SK-N-SH (cell line): ENCODE data around the gene TMEM109. TPM values are rescaled to one million over a fixed set of nuclear protein-coding genes. Genes with fewer than 3 reads are reported as not detected.

ENCODE experiments used
- CTCF ChIA-PET: fragments of 300-600, 350-600 bp; formaldehyde crosslinking; extraction: SDS; loops from one replicate; lab custom pipeline; 2021; lab: Yijun Ruan, JAX
- POLR2A ChIA-PET: fragments of 350-600 bp; sonication (Branson Sonifier 250); formaldehyde crosslinking; extraction: SDS; loops from one replicate; lab custom pipeline; 2020; ENCODE audit warnings: antibody characterized with exemption, inconsistent platforms; lab: Yijun Ruan, JAX
- DNase-seq: peaks from one replicate; pipeline ENCODE4 v3.0.0; 2012
- H2AFZ ChIP-seq: fragments of 200-600 bp; sonication (generic); 2 replicates; pipeline ENCODE4 v1.8.1; 2016; ENCODE audit warnings: antibody characterized with exemption, mild to moderate bottlenecking, low read depth
- H3F3A ChIP-seq: fragments of 200-600 bp; sonication (generic); replicated peaks from 2 replicates; pipeline ENCODE3; 2016; ENCODE audit warnings: antibody characterized with exemption, mild to moderate bottlenecking; ENCODE audit not compliant: insufficient read depth
- H3K27ac ChIP-seq, 2 experiments: fragments of 200-500 bp in 1 of 2; fragments of 200-600 bp in 1 of 2; sonication (Bioruptor generic) in 1 of 2; sonication (generic), shearing (Covaris generic) in 1 of 2; 2 replicates each; pipeline versions ENCODE4 v1.5.1 to v1.6.1; 2014 to 2016; ENCODE audit warnings: low read depth in 2 of 2, inconsistent platforms in 1 of 2, low read length in 1 of 2, mild to moderate bottlenecking in 1 of 2, mixed read lengths in 1 of 2
- H3K27me3 ChIP-seq: fragments of 200-600 bp; sonication (generic), shearing (Covaris generic); 2 replicates; pipeline ENCODE4 v1.6.1; 2016; ENCODE audit warnings: mixed run types; ENCODE audit not compliant: insufficient read depth
- H3K36me3 ChIP-seq, 2 experiments: fragments of 200-500 bp in 1 of 2; fragments of 200-600 bp in 1 of 2; sonication (Bioruptor generic) in 1 of 2; sonication (generic) in 1 of 2; replicated peaks in 1 of 2; 2 replicates each; pipeline versions ENCODE3 to v1.5.1; 2014 to 2016; ENCODE audit warnings: low read length in 1 of 2, mild to moderate bottlenecking in 1 of 2; ENCODE audit not compliant: insufficient read depth in 2 of 2, control insufficient read depth in 1 of 2
- H3K4me1 ChIP-seq, 2 experiments: fragments of 200-500 bp in 1 of 2; fragments of 200-600 bp in 1 of 2; sonication (Bioruptor generic) in 1 of 2; sonication (generic), shearing (Covaris generic) in 1 of 2; 2 replicates each; pipeline versions ENCODE4 v1.5.1 to v1.6.1; 2014 to 2016; ENCODE audit warnings: low read depth in 1 of 2, low read length in 1 of 2, mixed run types in 1 of 2; ENCODE audit not compliant: insufficient read depth in 2 of 2, control insufficient read depth in 1 of 2
- H3K4me2 ChIP-seq: fragments of 200-600 bp; sonication (generic), shearing (Covaris generic); 2 replicates; pipeline ENCODE4 v1.6.1; 2017; ENCODE audit warnings: mixed run types
- H3K4me3 ChIP-seq, 2 experiments: fragments of 200-500 bp in 1 of 2; fragments of 200-600 bp in 1 of 2; sonication (Bioruptor generic) in 1 of 2; sonication (generic), shearing (Covaris generic) in 1 of 2; 2 replicates each; pipeline versions ENCODE4 v1.5.1 to v1.8.1; 2014 to 2016; ENCODE audit warnings: low read depth in 2 of 2, inconsistent platforms in 1 of 2, low read length in 1 of 2, mild to moderate bottlenecking in 1 of 2, mixed read lengths in 1 of 2, moderate library complexity in 1 of 2
- H3K79me2 ChIP-seq: fragments of 200-600 bp; sonication (generic); 2 replicates; pipeline ENCODE4 v1.8.1; 2017; ENCODE audit warnings: mild to moderate bottlenecking; ENCODE audit not compliant: insufficient read depth
- H3K9ac ChIP-seq: fragments of 200-600 bp; sonication (generic); 2 replicates; pipeline ENCODE4 v1.6.1; 2017; ENCODE audit warnings: mixed run types
- H3K9me2 ChIP-seq: fragments of 200-600 bp; sonication (generic); 2 replicates; pipeline ENCODE4 v1.6.1; 2017; ENCODE audit warnings: mixed run types
- H3K9me3 ChIP-seq: fragments of 200-600 bp; sonication (generic); 2 replicates; pipeline ENCODE4 v1.6.1; 2017; ENCODE audit warnings: mixed run types, mild to moderate bottlenecking, moderate library complexity
- H4K20me1 ChIP-seq: fragments of 200-600 bp; sonication (generic); 2 replicates; pipeline ENCODE4 v1.6.1; 2017; ENCODE audit warnings: mild to moderate bottlenecking, mixed run types; ENCODE audit not compliant: insufficient read depth
- EZH2phosphoT487 ChIP-seq: fragments of 200-600 bp; sonication (generic); IDR thresholded peaks from 2 replicates; pipeline ENCODE4 v1.6.1; 2017; ENCODE audit warnings: low read depth, mixed run types, mild to moderate bottlenecking, antibody characterized with exemption, moderate library complexity, borderline replicate concordance
- FOXJ3 ChIP-seq: sonication (generic); formaldehyde crosslinking; IDR thresholded peaks from 2 replicates; pipeline ENCODE4 v1.5.1; 2020; ENCODE audit warnings: mild to moderate bottlenecking, missing genetic modification reagents
- GATA2 ChIP-seq: sonication (generic); formaldehyde crosslinking; IDR thresholded peaks from 2 replicates; pipeline ENCODE4 v1.5.0; 2020; ENCODE audit warnings: mild to moderate bottlenecking, missing genetic modification reagents
- IRF3 ChIP-seq: fragments of 150-350 bp; IDR thresholded peaks from 2 replicates; pipeline ENCODE4 v1.6.1; 2016; ENCODE audit warnings: mild to moderate bottlenecking, low read depth, low read length
- JUND ChIP-seq: IDR thresholded peaks from 2 replicates; pipeline ENCODE4 v1.4.0; 2012
- MAX ChIP-seq: IDR thresholded peaks from 2 replicates; pipeline ENCODE4 v1.4.0; 2012; ENCODE audit warnings: low read depth
- MEF2A ChIP-seq: IDR thresholded peaks from 2 replicates; pipeline ENCODE4 v1.4.0; 2012; ENCODE audit warnings: low read depth, borderline replicate concordance
- MXI1 ChIP-seq: IDR thresholded peaks from 2 replicates; pipeline ENCODE4 v1.6.1; 2012; ENCODE audit warnings: mild to moderate bottlenecking, low read depth, low read length, improper control_type of control experiment
- NFIC ChIP-seq: IDR thresholded peaks from 2 replicates; pipeline ENCODE4 v1.4.0; 2012; ENCODE audit warnings: borderline replicate concordance
- NRF1 ChIP-seq: IDR thresholded peaks from 2 replicates; pipeline ENCODE4 v1.6.1; 2012; ENCODE audit warnings: low read depth, mild to moderate bottlenecking, low read length
- RCOR1 ChIP-seq: fragments of 150-350 bp; IDR thresholded peaks from 2 replicates; pipeline ENCODE4 v1.6.1; 2017; ENCODE audit warnings: antibody characterized with exemption, low read length
- REST ChIP-seq: IDR thresholded peaks from 2 replicates; pipeline ENCODE4 v1.6.1; 2012; ENCODE audit warnings: mild to moderate bottlenecking, low read depth, low read length, moderate library complexity
- RXRA ChIP-seq: IDR thresholded peaks from 2 replicates; pipeline ENCODE4 v1.4.0; 2012; ENCODE audit warnings: low read depth, mild to moderate bottlenecking, borderline replicate concordance
- SMC3 ChIP-seq: IDR thresholded peaks from 2 replicates; pipeline ENCODE4 v1.6.1; 2012; ENCODE audit warnings: low read depth, low read length, improper control_type of control experiment
- TAF1 ChIP-seq: IDR thresholded peaks from 2 replicates; pipeline ENCODE4 v1.6.1; 2012; ENCODE audit warnings: low read depth, mild to moderate bottlenecking, low read length, moderate library complexity, borderline replicate concordance
- TCF12 ChIP-seq: IDR thresholded peaks from 2 replicates; pipeline ENCODE4 v1.4.0; 2012
- TEAD4 ChIP-seq: IDR thresholded peaks from 2 replicates; pipeline ENCODE4 v1.4.0; 2012; ENCODE audit warnings: mild to moderate bottlenecking, borderline replicate concordance; ENCODE audit not compliant: insufficient read depth
- USF1 ChIP-seq: IDR thresholded peaks from 2 replicates; pipeline ENCODE4 v1.4.0; 2012; ENCODE audit warnings: low read depth, borderline replicate concordance
- WGBS: methylation state at CpG from one replicate; pipeline ENCODE4 v1.1.6; 2017; ENCODE audit warnings: low lambda C conversion rate; 5-methylcytosine and 5-hydroxymethylcytosine counted together
- polyA plus RNA-seq, 3 experiments: library from polyadenylated mRNA; depleted of rRNA; stranded (reverse); fragments of >200 nt; gene quantifications; 2 replicates each; pipeline ENCODE4 v1.2.3, GENCODE V29; 2012
- TF ChIP-seq, protein P1 (sequence below): IDR thresholded peaks from 2 replicates; pipeline ENCODE4; 2012

The TMEM109 gene
- polyA plus RNA-seq, 1 of the 3 experiments (the other 2 are of a cell fraction) = 52.7 TPM

DNA sequence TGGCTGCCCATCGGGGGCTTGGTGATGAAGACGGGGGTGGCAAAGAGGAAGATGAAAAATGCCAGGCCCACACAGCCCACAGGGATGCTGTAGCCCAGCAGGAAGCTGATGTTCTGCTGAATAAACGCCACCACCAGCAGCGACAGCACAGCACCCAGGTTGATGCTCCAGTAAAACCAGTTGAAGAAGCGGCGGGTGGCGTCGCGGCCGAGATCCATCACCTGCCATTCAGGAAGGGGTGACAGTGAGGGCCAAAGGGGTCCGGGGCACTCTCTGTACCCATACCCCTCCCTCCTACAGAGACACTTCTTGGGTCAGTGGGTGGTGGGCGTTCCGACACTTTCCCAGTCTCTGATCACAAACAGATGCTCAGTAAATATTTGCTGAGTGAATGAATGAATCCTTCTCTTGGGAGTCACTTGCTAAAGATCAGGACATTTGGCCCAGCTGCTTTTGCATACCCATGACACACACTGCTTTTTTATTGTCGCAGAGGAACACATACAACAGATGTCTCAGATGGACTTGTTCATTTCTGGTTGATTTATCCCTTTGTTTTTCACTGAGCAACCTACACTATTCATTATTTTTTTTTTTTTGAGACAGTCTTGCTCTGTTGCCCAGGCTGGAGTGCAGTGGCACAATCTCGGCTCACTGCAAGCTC lies 32.8 kb downstream of the TMEM109 start:
- Histone ChIP-seq H3K27me3 (no peaks in the 10 kb centered on the region), H3K36me3 (no peaks in the 10 kb centered on the region), H2AFZ (no peak overlapping the region), H3K27ac (no peak overlapping the region), H3K9ac (no peak overlapping the region), H3K9me3 (no peaks in the 10 kb centered on the region), H3K4me1 (no peaks in the 10 kb centered on the region; a peak in 1 of 4 replicates), H3K4me3 (no peak overlapping the region), H3K4me2 (no peak overlapping the region), H4K20me1 (no peaks in the 10 kb centered on the region), H3K9me2 (no peaks in the 10 kb centered on the region), H3F3A (no peaks in the 10 kb centered on the region)
- WGBS = 74% methylated on average over 15 of the region's 15 CpGs
- ChIA-PET POLR2A (no interaction called here), CTCF (interaction anchor here (0.9 to 1.5 kb wide), 2 partner anchors 15 to 182 kb away, joined by 3 to 4 read pairs; no protein-coding TSS in a partner anchor)
- no peak for TF ChIP-seq MEF2A
- no peak for TF ChIP-seq RCOR1
- no peak for TF ChIP-seq REST
- TF ChIP-seq EZH2phosphoT487 = no peak
- TF ChIP-seq SMC3 = no peak
- TF ChIP-seq, all 33 proteins: peak for 0
- DNase-seq = no peak
- no peaks in the 10 kb centered on the region for H3K79me2 ChIP-seq

DNA sequence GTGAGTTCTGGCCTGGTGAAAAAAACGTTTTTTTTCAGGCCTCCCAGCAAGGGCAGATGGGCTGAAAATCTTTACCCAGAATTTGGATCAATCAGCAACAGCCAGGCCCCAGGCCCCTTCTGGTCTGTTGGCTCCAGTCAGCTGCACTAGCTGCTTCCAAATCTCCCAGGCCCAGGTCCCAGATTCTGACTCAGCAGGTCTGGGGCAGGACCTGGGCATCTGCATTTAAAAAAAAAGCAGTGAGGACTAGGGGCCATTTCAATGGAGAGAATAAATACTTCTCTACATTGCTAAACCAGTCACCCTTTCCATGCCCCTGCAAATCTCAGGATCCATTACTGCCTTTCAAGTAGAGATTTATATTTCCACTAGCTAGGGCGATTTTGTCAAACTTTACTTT lies 33.7 kb downstream of the TMEM109 start:
- Histone ChIP-seq H3K36me3 (no peaks in the 10 kb centered on the region), H2AFZ (no peak overlapping the region), H3K9me2 (no peaks in the 10 kb centered on the region), H3K27me3 (no peaks in the 10 kb centered on the region), H4K20me1 (no peaks in the 10 kb centered on the region), H3K4me3 (no peak overlapping the region), H3F3A (no peaks in the 10 kb centered on the region), H3K9me3 (no peaks in the 10 kb centered on the region), H3K9ac (no peak overlapping the region), H3K4me2 (no peak overlapping the region), H3K4me1 (no peaks in the 10 kb centered on the region), H3K79me2 (no peaks in the 10 kb centered on the region), H3K27ac (no peak overlapping the region)
- ChIA-PET POLR2A (no interaction called here), CTCF (no interaction called here)
- DNase-seq = no peak
- 13% methylated on average over 2 of the region's 2 CpGs for WGBS
- no peak for TF ChIP-seq JUND
- no peak for TF ChIP-seq RXRA
- no peak for TF ChIP-seq TAF1
- no peak for TF ChIP-seq TEAD4
- TF ChIP-seq IRF3 = no peak
- TF ChIP-seq TCF12 = no peak
- TF ChIP-seq SMC3 = no peak
- no peak for TF ChIP-seq GATA2 (CRISPR knock-in tag)
- no peak for TF ChIP-seq USF1
- no peak for TF ChIP-seq MXI1
- no peak for TF ChIP-seq MAX
- TF ChIP-seq FOXJ3 (CRISPR knock-in tag) = no peak
- no peak for TF ChIP-seq NFIC
- TF ChIP-seq, protein P1, sequence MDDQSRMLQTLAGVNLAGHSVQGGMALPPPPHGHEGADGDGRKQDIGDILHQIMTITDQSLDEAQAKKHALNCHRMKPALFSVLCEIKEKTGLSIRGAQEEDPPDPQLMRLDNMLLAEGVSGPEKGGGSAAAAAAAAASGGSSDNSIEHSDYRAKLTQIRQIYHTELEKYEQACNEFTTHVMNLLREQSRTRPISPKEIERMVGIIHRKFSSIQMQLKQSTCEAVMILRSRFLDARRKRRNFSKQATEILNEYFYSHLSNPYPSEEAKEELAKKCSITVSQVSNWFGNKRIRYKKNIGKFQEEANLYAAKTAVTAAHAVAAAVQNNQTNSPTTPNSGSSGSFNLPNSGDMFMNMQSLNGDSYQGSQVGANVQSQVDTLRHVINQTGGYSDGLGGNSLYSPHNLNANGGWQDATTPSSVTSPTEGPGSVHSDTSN = no peak
- TF ChIP-seq NRF1 = no peak
